ENCODE measurements around the gene RTN3. TPM values are rescaled to one million over a fixed set of nuclear protein-coding genes. Genes with fewer than 3 reads are reported as not detected.
A peak's percentile ranks its signal among the peaks of the same experiment; 100 is the strongest.

RTN3 gene
- total and polyA plus RNA-seq, 8 donors: 95.3 to 145 (median 115) TPM

- ATAC-seq (peak; percentile 76), DNase-seq (peak in 1 of 4 donors; percentile 40)
- H3K36me3 ChIP-seq: no peaks in the 10 kb centered on the region
- intact Hi-C loops (cut with DNase I): no loop called here
- TF ChIP-seq CTCF (IDR thresholded peaks at IDR 0.05): no peak
- no peak overlapping the region for H3K4me3 ChIP-seq
- H3K4me1 ChIP-seq: no peaks in the 10 kb centered on the region
- H3K27ac ChIP-seq: no peak overlapping the region
- H3K27me3 ChIP-seq: no peaks in the 10 kb centered on the region
- no peaks in the 10 kb centered on the region for H3K9me3 ChIP-seq
These were observed 102.8 kb downstream of the RTN3 start for GRCh38 chr11:63783925-63784592.

GRCh38 chr11:63785823-63786222, 104.5 kb downstream of the RTN3 start:
- H3K36me3 ChIP-seq: no peaks in the 10 kb centered on the region
- intact Hi-C loops (cut with DNase I): no loop called here
- DNase-seq (no peak), ATAC-seq (no peak)
- peaks cover 0 to 3% of the 10 kb centered on the region in 2 donors for H3K9me3 ChIP-seq
- no peaks in the 10 kb centered on the region for H3K27me3 ChIP-seq
- no peak overlapping the region for H3K4me3 ChIP-seq
- H3K4me1 ChIP-seq: no peaks in the 10 kb centered on the region
- no peak for TF ChIP-seq CTCF (IDR thresholded peaks at IDR 0.05)
- H3K27ac ChIP-seq: no peak overlapping the region

GRCh38 chr11:63791495-63792167, 110.3 kb downstream of the RTN3 start:
- H3K4me1 ChIP-seq: no peaks in the 10 kb centered on the region
- intact Hi-C loops (cut with DNase I): no loop called here
- ATAC-seq: no peak
- DNase-seq: no peak
- TF ChIP-seq CTCF (IDR thresholded peaks at IDR 0.05): no peak
- no peaks in the 10 kb centered on the region for H3K27me3 ChIP-seq
- no peak overlapping the region for H3K27ac ChIP-seq
- no peaks in the 10 kb centered on the region for H3K36me3 ChIP-seq
- H3K4me3 ChIP-seq: no peak overlapping the region
- peaks cover 0 to 28% of the 10 kb centered on the region in 2 donors for H3K9me3 ChIP-seq

GRCh38 chr11:63793161-63793560, 111.9 kb downstream of the RTN3 start:
- intact Hi-C loops (cut with DNase I): no loop called here
- no peaks in the 10 kb centered on the region for H3K27me3 ChIP-seq
- TF ChIP-seq CTCF (IDR thresholded peaks at IDR 0.05): no peak

GRCh38 chr11:63795066-63795465, 113.8 kb downstream of the RTN3 start:
- TF ChIP-seq CTCF (IDR thresholded peaks at IDR 0.05): no peak
- intact Hi-C loops (cut with DNase I): no loop called here
- ATAC-seq: no peak

More at GRCh38 chr11:63793161-63793560, 111.9 kb downstream of the RTN3 start:
- ATAC-seq (peak; percentile 33), DNase-seq (no peak)
- Histone ChIP-seq H3K27ac (no peak overlapping the region), H3K36me3 (no peaks in the 10 kb centered on the region), H3K4me3 (no peak overlapping the region), H3K9me3 (peaks cover 0 to 28% of the 10 kb centered on the region in 2 donors), H3K4me1 (no peaks in the 10 kb centered on the region)

More at GRCh38 chr11:63795066-63795465, 113.8 kb downstream of the RTN3 start:
- Histone ChIP-seq H3K4me3 (no peak overlapping the region), H3K27ac (no peak overlapping the region), H3K9me3 (peaks cover 0 to 28% of the 10 kb centered on the region in 2 donors), H3K27me3 (no peaks in the 10 kb centered on the region), H3K4me1 (no peaks in the 10 kb centered on the region), H3K36me3 (no peaks in the 10 kb centered on the region)
- no peak for DNase-seq
